HepG2 (cell line): ENCODE results near the gene MTUS2.

ENCODE experiments used
- ZNF792 ChIP-seq: IDR thresholded peaks from 2 replicates; pipeline ENCODE4 v1.6.1; 2016
- TF ChIP-seq, protein P1 (sequence below): IDR thresholded peaks from 2 replicates; pipeline ENCODE4 v1.6.1; 2012; ENCODE audit warnings: inconsistent platforms

GRCh38 chr13:29028868-29029267 is 208.7 kb downstream of the MTUS2 start:
- TF ChIP-seq ZNF792 (CRISPR knock-in tag), result no peak
- TF ChIP-seq, protein P1, sequence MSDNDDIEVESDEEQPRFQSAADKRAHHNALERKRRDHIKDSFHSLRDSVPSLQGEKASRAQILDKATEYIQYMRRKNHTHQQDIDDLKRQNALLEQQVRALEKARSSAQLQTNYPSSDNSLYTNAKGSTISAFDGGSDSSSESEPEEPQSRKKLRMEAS, result no peak
